CD4-positive, alpha-beta T cell (primary cell): Measurements from ENCODE around the gene SEMA6B. TPM values are rescaled to one million over a fixed set of nuclear protein-coding genes. Genes with fewer than 3 reads are reported as not detected.

Experiments
- ATAC-seq: fragments of 200-7000 bp; cut with Tn5 transposase; one replicate; pipeline ENCODE4 v1.10.0; 2022; ENCODE audit warnings: mild to moderate bottlenecking; ENCODE audit not compliant: poor library complexity
- CTCF ChIA-PET: fragments of 350-600 bp; sonication (Branson Sonifier 250); formaldehyde crosslinking; loops from one replicate; lab custom pipeline; 2021; ENCODE audit warnings: antibody characterized with exemption, inconsistent platforms; lab: Charles Lee
- POLR2A ChIA-PET: fragments of 350-600 bp; sonication (Branson Sonifier 250); formaldehyde crosslinking; loops from one replicate; lab custom pipeline; 2021; ENCODE audit warnings: antibody characterized with exemption, inconsistent platforms; lab: Charles Lee
- DNase-seq, 14 experiments: peaks; one replicate each; pipeline ENCODE4 v3.0.0-alpha.2; 2013 to 2020; ENCODE audit warnings: mixed read lengths in 2 of 14
- H3K27ac ChIP-seq, 2 donors: one replicate each; pipeline versions ENCODE4 v1.5.1 to v1.7.0; 2013; ENCODE audit warnings: low read length in 2 of 2, low read depth in 1 of 2, mild to moderate bottlenecking in 1 of 2
- H3K27me3 ChIP-seq, 2 experiments: 1 replicate in 1 of 2; 2 replicates in 1 of 2; pipeline versions ENCODE4 v1.6.1 to v1.7.0; 2013; ENCODE audit warnings: low read length in 2 of 2, control low read depth in 1 of 2, mild to moderate bottlenecking in 1 of 2, moderate library complexity in 1 of 2; ENCODE audit not compliant: insufficient read depth in 2 of 2, control insufficient read depth in 1 of 2
- H3K36me3 ChIP-seq: one replicate; pipeline ENCODE4 v1.6.1; 2013; ENCODE audit warnings: low read length, control low read depth; ENCODE audit not compliant: insufficient read depth
- H3K4me1 ChIP-seq: one replicate; pipeline ENCODE4 v1.6.1; 2013; ENCODE audit warnings: low read length, control low read depth; ENCODE audit not compliant: insufficient read depth
- H3K4me3 ChIP-seq: one replicate; pipeline ENCODE4 v1.5.1; 2013; ENCODE audit warnings: mild to moderate bottlenecking, low read length, moderate library complexity
- H3K9me3 ChIP-seq, 2 experiments: 1 replicate in 1 of 2; 2 replicates in 1 of 2; pipeline versions ENCODE4 v1.6.1 to v1.7.0; 2013; ENCODE audit warnings: low read length in 2 of 2, mild to moderate bottlenecking in 2 of 2, control low read depth in 1 of 2, moderate library complexity in 1 of 2; ENCODE audit not compliant: control insufficient read depth in 1 of 2, insufficient read depth in 1 of 2
- H3K27ac Mint-ChIP-seq: one replicate; pipeline ENCODE4 v1.8.0; 2020; ENCODE audit warnings: mixed read lengths
- H3K27me3 Mint-ChIP-seq: one replicate; pipeline ENCODE4 v1.8.0; 2021; ENCODE audit warnings: mixed read lengths
- H3K36me3 Mint-ChIP-seq: one replicate; pipeline ENCODE4 v1.8.0; 2021; ENCODE audit warnings: low read depth, mixed read lengths
- H3K4me1 Mint-ChIP-seq: one replicate; pipeline ENCODE4 v1.8.0; 2021; ENCODE audit warnings: low read depth, mixed read lengths
- H3K4me3 Mint-ChIP-seq: one replicate; pipeline ENCODE4 v1.8.0; 2020; ENCODE audit warnings: mild to moderate bottlenecking, mixed read lengths
- H3K9me3 Mint-ChIP-seq: one replicate; pipeline ENCODE4 v1.8.0; 2020; ENCODE audit warnings: mixed read lengths
- CTCF ChIP-seq: fragments of 200-600 bp; IDR thresholded peaks from one replicate; pipeline ENCODE4 v1.8.0; 2022; ENCODE audit warnings: antibody characterized with exemption, mild to moderate bottlenecking
- intact Hi-C, 2 experiments: fragments of 100-400 bp; cut with DNase I in 1 of 2; cut with micrococcal nuclease in 1 of 2; formaldehyde crosslinking; loops; one replicate each; pipeline versions ENCODE4 v1.15.1 to v1.9.0; 2023 to 2025; cut with DNase I, micrococcal nuclease
- total RNA-seq, 174 experiments: library from RNA in 2 of 174; stranded (reverse) in 2 of 174; gene quantifications; one replicate each; pipeline ENCODE4 v1.2.3 and lab custom pipeline; 2021 to 2026

Gene SEMA6B
- total RNA-seq, 2 experiments from 2014 or later, result 0.14 to 0.17 TPM

- Histone ChIP-seq H3K36me3 (no peaks in the 10 kb centered on the region), H3K4me1 (peaks cover 7% of the 10 kb centered on the region), H3K9me3 (peaks cover 0 to 30% of the 10 kb centered on the region in 2 experiments), H3K27me3 (peaks cover 15 to 19% of the 10 kb centered on the region in 2 experiments), H3K4me3 (no peak overlapping the region), H3K27ac (no peak overlapping the region)
- Mint-ChIP-seq H3K27ac (no peak overlapping the region), H3K9me3 (no peaks in the 10 kb centered on the region), H3K4me3 (no peak overlapping the region), H3K36me3 (no peaks in the 10 kb centered on the region), H3K27me3 (peaks cover 26% of the 10 kb centered on the region), H3K4me1 (no peaks in the 10 kb centered on the region)
- POLR2A ChIA-PET, result no interaction called here
- CTCF ChIA-PET, result no interaction called here
- DNase-seq (peak in 2 of 14 experiments; percentile 36 to 57), ATAC-seq (no peak)
- no peak for TF ChIP-seq CTCF
- intact Hi-C loops, result no loop called here
Observed at GRCh38 chr19:4541114-4541805, 18.2 kb downstream of the SEMA6B start.

GRCh38 chr19:4539693-4540581, 19.5 kb downstream of the SEMA6B start, which contains the start of gene LRG1:
Gene LRG1 (minus strand): TSS chr19:4540036. CDS start chr19:4540013, 23 bp downstream.
- Histone ChIP-seq H3K27me3 (peaks cover 18 to 28% of the 10 kb centered on the region in 2 experiments), H3K4me1 (peaks cover 15% of the 10 kb centered on the region), H3K36me3 (no peaks in the 10 kb centered on the region), H3K27ac (no peak within 1 kb of the TSS), H3K4me3 (no peak within 1 kb of the TSS), H3K9me3 (peaks cover 0 to 30% of the 10 kb centered on the region in 2 experiments)
- DNase-seq (peak in 3 of 14 experiments; percentile 11 to 60 (median 53)), ATAC-seq (no peak)
- no peaks in the 10 kb centered on the region for H3K36me3 Mint-ChIP-seq
- no peaks in the 10 kb centered on the region for H3K9me3 Mint-ChIP-seq
- peaks cover 31% of the 10 kb centered on the region for H3K27me3 Mint-ChIP-seq
- H3K27ac Mint-ChIP-seq, result no peak within 1 kb of the TSS
- ChIA-PET CTCF (no interaction called here), POLR2A (interaction anchor here (0.7 kb wide), 1 partner anchor 462 kb away, joined by 3 read pairs; no protein-coding TSS in a partner anchor)
- TF ChIP-seq CTCF, result no peak
- intact Hi-C loops, result no loop called here
- H3K4me3 Mint-ChIP-seq, result no peak within 1 kb of the TSS
- no peaks in the 10 kb centered on the region for H3K4me1 Mint-ChIP-seq

GRCh38 chr19:4539169-4539692, 20.3 kb downstream of the SEMA6B start:
- Mint-ChIP-seq H3K36me3 (no peaks in the 10 kb centered on the region), H3K27ac (no peak overlapping the region), H3K27me3 (peaks cover 31% of the 10 kb centered on the region), H3K9me3 (no peaks in the 10 kb centered on the region), H3K4me1 (no peaks in the 10 kb centered on the region), H3K4me3 (no peak overlapping the region)
- DNase-seq (no peak), ATAC-seq (no peak)
- intact Hi-C loops, result no loop called here
- Histone ChIP-seq H3K27me3 (peaks cover 18 to 28% of the 10 kb centered on the region in 2 experiments), H3K4me1 (peaks cover 17% of the 10 kb centered on the region), H3K27ac (no peak overlapping the region), H3K36me3 (no peaks in the 10 kb centered on the region), H3K4me3 (no peak overlapping the region), H3K9me3 (peaks cover 0 to 30% of the 10 kb centered on the region in 2 experiments)
- TF ChIP-seq CTCF, result no peak
- CTCF ChIA-PET, result no interaction called here
- POLR2A ChIA-PET, result no interaction called here
